HG03097 (cell line): ENCODE data around the gene CHPT1.
"Not testable (repeated sequence)": the region's sequence is repeated elsewhere in the genome, so short reads cannot be mapped to it uniquely, and the experiment has no call there.

Source experiments
- ATAC-seq: cut with Tn5 transposase; IDR thresholded peaks from one replicate; pipeline ENCODE4 v1.9.1; 2021; ENCODE audit not compliant: unreplicated experiment, low FRiP score

The CHPT1 gene

GRCh38 chr12:101714877-101715444, 17.5 kb downstream of the CHPT1 start:
- no peak for ATAC-seq

GRCh38 chr12:101719566-101719965, 22.1 kb downstream of the CHPT1 start:
- no peak for ATAC-seq

GRCh38 chr12:101720118-101720517, 22.7 kb downstream of the CHPT1 start:
- no peak for ATAC-seq

GRCh38 chr12:101722392-101722791, 25.0 kb downstream of the CHPT1 start:
- ATAC-seq: no peak

GRCh38 chr12:101727098-101727497, 29.7 kb downstream of the CHPT1 start:
- ATAC-seq: no peak

GRCh38 chr12:101729842-101730241, 32.4 kb downstream of the CHPT1 start:
- no peak for ATAC-seq

GRCh38 chr12:101732318-101732717, 34.9 kb downstream of the CHPT1 start:
- no peak for ATAC-seq

GRCh38 chr12:101733166-101733565, 35.7 kb downstream of the CHPT1 start:
- ATAC-seq: no peak

- ATAC-seq: not testable (repeated sequence)
Measured at GRCh38 chr12:101734482-101734881, 37.0 kb downstream of the CHPT1 start.

GRCh38 chr12:101737476-101737875, 40.0 kb downstream of the CHPT1 start:
- no peak for ATAC-seq

GRCh38 chr12:101738920-101739665, 41.7 kb downstream of the CHPT1 start, which contains the start of gene SYCP3:
Gene SYCP3, minus strand, starts transcription at chr12:101739462. Its CDS starts 1,527 bp downstream, at chr12:101737935.
- no peak for ATAC-seq

GRCh38 chr12:101740566-101740965, 43.1 kb downstream of the CHPT1 start:
- ATAC-seq: no peak

GRCh38 chr12:101740980-101741379, 43.5 kb downstream of the CHPT1 start:
- no peak for ATAC-seq

GRCh38 chr12:101743242-101743641, 45.8 kb downstream of the CHPT1 start:
- ATAC-seq: no peak

- ATAC-seq: peak; percentile 90
Measured at GRCh38 chr12:101743724-101744472, 46.5 kb downstream of the CHPT1 start.

- ATAC-seq: no peak
Measured at GRCh38 chr12:101745481-101745880, 48.0 kb downstream of the CHPT1 start.

GRCh38 chr12:101746196-101746595, 48.8 kb downstream of the CHPT1 start:
- ATAC-seq: no peak

- no peak for ATAC-seq
Measured at GRCh38 chr12:101746661-101747060, 49.2 kb downstream of the CHPT1 start.

- no peak for ATAC-seq
Measured at GRCh38 chr12:101747697-101748096, 50.3 kb downstream of the CHPT1 start.

- no peak for ATAC-seq
Measured at GRCh38 chr12:101748907-101749306, 51.5 kb downstream of the CHPT1 start.

- no peak for ATAC-seq
Measured at GRCh38 chr12:101749657-101750056, 52.2 kb downstream of the CHPT1 start.

- no peak for ATAC-seq
Measured at GRCh38 chr12:101750152-101750551, 52.7 kb downstream of the CHPT1 start.
